GM18526 (cell line): ENCODE data around the gene SLC35G3.

Source experiments
- POLR2A ChIP-seq: IDR thresholded peaks from 3 replicates; pipeline ENCODE4 v1.6.1; 2011; ENCODE audit not compliant: insufficient read length; ENCODE audit errors: extremely low read depth

SLC35G3 gene

DNA sequence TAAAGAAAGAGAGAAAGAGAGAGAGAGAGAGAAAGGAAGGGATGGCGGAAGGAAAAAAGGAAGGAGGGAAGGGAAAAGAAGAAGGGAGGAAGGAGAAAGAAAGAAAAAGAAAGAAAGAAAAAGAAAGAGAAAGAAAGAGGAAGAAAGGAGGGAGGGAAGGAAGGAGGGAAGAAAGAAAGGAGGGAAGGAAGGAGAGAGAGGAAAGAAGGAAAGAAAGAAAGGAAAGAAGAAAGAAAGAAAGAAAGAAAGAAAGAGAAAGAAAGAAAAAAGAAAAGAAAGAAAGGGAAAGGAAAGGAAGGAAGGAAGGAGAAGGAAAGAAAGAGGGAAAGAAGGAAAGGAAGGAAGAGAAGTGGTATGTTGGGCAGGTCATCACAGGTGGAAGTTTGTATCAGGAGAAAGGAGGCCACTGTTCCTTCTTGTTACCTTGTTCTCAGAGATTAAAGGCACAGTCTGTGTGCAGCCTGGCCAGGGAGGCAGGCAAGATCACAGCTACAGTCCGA, 19.3 kb downstream of the SLC35G3 start:
- no peak for TF ChIP-seq POLR2A

DNA sequence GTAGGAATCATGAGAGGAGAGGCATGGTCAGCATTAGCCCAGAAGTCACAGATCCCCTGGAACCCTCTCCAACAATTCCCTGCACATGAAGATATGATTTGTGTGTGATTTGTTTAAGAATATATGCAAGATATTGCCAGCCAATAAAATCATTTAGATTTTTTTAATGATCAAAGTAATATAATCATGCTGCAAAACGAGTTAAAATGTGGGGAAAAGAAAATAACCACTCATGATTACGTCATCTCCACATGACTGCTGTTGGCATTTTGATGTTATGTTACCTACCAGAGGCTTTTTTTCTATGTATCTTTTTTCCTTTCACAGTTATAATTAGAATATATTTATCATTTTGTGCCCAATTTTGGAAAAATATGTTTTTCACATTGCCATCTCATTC, 22.4 kb downstream of the SLC35G3 start:
- no peak for TF ChIP-seq POLR2A

DNA sequence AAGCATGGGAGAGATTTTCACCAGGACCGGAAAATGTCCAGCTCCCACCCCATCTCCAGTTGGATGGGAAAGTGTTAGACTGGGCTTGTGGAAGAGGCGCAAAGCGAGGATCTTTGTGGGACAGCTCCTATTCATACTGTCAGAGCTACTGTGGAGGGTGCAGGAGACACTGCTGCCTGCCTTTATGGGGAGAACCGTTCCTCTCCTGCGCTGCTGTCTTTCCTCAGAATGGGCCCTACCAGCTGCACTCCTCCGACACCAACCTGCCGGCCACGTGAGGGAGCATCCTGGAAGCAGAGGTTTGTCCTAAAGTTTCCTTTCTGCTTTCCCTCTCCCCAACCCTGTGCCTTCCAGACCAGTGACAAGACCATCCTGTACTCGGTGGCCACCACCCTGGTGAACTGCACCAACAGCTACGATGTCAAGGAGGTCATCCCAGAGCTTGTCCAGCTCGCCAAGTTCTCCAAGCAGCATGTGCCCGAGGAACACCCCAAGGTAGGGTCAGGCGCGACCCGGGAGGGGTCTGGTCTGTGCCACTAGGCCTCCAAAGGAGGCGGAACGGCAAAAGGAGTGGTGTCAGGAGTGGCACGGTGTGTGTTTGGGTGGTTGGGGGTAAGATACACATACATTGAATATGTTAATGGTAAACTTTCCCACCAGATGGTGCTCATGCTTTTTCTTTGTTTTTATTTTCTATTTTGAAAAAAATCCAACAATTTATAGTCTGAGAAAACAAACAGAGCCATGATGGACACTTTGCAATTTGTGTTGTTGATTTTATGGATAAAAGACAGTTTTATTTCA, 23.0 kb downstream of the SLC35G3 start:
- TF ChIP-seq POLR2A, result no peak

DNA sequence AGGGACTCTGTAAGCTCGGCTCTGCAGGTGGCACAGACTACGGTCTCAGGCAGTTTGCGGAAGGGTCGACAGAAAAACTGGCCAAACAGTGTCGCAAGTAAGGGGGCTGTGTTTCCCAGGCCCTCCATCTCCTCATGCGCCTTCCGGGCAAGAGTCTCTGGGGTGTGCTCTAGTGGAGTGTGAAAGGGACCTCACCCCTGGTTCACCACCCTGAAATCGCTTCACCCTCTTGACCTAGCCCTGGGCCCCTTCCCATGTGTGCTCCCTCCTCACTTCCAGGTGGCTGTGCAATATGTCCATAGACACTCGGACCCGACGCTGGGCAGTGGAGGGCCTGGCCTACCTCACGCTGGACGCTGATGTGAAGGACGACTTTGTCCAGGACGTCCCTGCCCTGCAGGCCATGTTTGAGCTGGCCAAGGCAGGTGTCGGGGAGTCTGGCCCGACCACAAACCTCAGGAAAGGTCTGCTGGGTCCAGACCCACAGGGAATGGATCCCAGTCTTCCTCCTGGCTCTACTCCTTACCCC, 24.3 kb downstream of the SLC35G3 start:
- TF ChIP-seq POLR2A, result no peak

DNA sequence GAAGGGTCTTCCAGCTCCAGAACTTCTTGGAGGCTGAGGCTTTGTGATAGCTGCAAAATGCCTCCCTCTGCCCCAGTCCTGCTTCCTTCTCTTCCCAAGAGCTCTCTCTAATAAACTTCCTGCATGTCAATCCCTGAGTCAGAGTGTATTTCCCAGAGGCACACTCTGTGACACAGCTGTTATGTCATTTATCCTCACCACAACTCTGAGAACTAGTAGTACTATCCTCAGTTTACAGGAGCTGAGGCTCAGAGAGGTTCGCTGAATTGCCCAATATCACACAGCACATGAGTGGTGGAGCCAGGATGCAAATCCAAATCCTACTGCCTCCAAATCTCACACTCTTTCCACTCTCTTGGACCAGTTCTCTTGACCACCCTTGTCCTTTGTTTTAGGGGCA, 26.5 kb downstream of the SLC35G3 start:
- TF ChIP-seq POLR2A, result no peak

DNA sequence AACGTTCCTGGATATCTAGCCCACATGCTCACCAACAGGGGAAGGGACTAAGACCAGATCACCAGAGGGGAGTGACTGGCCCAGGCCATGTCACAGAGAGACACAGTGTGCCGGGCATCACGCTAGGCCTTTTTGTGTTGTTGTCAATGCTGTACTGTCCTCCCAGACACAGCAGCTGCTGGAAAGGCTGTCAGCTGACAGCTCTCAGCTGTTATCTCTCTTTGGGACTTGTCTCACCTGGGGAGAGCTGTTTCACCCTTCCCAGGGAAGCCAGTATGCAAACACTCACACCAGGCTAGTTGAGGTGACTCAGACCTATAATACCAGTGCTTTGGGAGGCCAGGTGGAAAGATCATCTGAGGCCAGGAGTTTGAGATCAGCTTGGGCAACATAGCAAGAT, 27.1 kb downstream of the SLC35G3 start:
- no peak for TF ChIP-seq POLR2A

DNA sequence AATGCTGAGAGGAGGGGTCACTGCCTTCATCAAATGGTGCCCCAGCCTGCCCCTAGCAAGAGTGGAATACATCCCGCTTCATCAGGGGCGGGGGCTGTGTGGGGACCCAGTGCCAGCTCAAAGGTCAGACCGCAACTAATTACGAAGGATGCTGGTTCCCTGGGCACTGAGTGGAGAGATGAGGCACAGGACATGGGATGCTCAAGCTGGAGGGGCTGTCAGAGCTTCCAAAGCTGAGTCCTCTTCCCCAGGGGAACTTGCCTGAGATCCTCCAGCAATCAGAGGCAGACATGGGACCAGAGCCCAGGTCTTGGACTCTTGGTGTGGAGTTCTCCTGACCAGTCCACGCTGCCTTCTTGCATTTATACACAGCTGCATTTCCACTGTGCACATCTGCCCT, 27.7 kb downstream of the SLC35G3 start:
- no peak for TF ChIP-seq POLR2A

DNA sequence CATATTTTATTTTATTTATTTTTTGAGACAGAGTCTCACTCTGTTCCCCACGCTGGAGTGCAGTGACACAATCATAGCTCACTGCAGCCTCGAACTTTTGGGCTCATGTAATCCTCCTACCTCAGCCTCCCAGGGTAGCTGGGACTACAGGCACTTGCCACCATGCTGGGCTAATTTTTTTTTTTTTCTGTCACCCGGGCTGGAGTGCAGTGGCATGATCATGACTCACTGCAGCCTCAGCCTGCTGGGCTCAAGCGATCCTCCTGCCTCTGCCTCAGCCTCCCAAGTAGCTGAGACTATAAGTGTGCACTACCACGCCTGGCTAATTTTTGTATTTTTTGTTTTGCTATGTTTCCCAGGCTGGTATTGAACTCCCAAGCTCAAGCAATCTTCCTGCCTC, 29.5 kb downstream of the SLC35G3 start:
- TF ChIP-seq POLR2A, result no peak

DNA sequence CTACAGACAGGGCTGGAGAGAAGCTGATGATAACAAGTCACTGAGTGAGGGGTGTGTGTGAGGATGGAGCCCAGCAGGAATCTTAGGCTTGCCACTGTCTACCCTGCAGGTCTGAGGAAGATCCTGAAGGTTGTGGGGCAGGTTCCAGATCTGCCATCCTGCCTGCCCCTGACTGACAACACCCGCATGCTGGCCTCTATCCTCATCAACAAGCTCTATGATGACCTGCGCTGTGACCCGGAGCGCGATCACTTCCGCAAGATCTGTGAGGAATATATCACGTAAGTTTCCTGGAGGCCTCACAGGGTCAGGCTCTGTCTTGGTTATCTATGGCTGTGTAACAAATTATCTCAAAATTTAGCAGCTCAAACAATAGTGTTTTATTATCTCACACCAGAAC, 30.3 kb downstream of the SLC35G3 start:
- TF ChIP-seq POLR2A, result no peak

DNA sequence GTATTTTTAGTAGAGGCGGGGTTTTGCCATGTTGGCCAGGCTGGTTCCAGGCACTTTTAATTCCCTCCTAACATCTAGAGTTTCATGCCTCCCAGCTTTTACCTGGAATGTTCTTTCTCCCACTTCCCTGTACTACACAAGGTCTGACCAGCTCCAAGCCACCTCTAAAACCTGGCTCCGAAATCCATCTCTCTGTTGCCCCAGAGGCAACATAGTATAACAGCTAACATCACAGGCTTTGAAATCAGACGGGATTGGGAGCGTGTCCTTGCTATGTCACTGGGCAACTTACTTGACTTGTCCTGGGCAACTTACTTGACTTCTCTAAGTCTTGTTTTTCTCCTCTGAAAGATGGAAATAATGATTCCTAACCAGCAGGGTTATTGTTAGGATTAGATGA, 31.4 kb downstream of the SLC35G3 start:
- no peak for TF ChIP-seq POLR2A

DNA sequence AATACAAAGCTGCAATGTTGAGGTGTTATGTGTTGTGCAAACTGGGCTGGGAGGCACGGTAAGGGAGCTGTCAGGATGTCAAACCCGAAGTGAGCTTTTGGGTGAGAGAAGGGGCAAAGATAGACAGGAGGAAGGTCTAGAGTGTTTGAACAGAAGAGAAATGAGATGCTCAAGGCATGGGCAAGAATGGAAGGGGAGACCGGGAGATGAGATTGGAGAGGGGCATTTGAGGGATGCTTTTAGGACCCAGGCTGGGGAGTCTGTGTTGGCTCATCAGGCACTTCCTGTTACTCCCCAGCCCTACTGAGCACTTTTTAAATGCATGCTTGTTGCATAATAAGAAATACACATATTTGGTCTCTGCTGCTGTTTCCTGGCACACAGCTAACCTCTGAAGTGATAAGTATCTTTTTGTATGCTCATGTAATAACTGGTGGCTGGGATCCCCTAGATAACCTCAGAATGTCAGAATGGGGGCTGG, 32.9 kb downstream of the SLC35G3 start:
- TF ChIP-seq POLR2A, result no peak

DNA sequence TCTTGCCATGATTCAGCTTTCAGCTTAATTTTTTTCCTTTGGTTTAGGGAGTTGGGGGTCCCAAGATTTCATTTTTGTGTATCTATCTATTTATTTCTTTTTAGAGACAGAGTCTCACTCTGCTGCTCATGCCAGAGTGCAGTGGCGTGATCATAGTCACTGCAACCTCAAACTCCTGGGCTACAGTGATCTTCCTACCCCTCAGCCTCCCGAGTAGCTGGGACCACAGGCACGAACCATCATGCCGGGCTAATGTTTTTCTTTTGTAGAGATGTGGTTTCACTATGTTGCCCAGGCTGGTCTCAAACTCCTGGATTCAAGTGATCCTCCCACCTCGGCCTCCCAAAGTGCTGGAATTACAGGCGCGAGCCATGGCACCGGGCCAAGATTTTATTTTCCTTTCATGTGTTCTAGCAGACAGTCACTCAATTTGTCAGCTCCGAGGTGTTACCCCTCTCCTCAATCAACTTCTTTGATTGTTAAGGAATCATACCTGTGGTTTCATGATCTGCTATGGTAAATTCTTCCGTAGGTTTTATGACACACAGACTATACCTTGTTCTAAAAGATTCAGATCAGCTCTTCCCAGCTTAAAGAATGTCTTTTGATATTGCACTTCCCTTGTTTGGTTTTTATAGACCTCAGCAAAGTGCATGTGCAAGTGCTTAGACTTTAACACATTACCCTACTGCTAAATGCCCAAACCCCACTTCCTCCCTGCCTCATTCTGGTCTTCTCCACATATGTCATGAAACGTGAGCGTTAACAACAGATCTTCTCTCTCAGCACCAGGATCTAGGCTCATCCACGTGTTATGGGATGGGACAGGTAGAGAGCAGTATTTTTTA, 33.6 kb downstream of the SLC35G3 start:
- TF ChIP-seq POLR2A, result no peak

DNA sequence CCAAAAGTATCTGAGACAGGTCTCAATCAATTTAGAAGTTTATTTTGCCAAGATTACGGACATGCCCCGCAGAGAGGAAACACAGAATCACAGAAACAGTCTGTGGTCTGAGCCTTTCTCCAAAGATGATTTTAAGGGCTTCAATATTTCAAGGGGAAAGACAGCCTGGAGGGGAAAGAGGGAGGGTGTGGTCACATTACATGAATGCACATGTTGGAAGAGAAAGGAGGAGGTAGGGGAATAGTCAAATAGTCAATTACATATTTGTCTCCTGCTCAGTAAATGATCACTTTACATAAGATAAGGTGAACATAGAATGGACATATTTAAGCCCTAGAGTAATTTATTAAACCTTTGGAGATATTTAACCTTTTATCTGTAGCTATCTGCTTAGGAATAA, 34.3 kb downstream of the SLC35G3 start:
- TF ChIP-seq POLR2A, result no peak

DNA sequence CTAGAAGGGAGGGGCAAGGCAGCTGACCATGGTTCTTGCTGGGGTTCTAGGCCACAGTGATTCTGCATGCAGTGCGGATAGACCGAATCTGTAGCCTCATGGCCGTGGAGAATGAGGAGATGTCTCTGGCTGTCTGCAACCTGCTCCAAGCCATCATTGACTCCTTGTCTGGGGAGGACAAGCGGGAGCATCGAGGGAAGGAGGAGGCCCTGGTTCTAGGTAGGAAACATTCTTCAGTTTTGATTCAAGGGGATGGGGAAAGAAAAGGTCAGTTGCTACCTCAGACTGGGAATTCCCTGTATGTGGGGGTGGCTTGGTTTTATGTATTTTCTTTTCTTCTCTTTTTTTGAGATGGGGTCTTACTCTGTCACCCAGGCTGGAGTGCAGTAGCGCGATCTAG, 38.9 kb downstream of the SLC35G3 start:
- TF ChIP-seq POLR2A, result no peak

DNA sequence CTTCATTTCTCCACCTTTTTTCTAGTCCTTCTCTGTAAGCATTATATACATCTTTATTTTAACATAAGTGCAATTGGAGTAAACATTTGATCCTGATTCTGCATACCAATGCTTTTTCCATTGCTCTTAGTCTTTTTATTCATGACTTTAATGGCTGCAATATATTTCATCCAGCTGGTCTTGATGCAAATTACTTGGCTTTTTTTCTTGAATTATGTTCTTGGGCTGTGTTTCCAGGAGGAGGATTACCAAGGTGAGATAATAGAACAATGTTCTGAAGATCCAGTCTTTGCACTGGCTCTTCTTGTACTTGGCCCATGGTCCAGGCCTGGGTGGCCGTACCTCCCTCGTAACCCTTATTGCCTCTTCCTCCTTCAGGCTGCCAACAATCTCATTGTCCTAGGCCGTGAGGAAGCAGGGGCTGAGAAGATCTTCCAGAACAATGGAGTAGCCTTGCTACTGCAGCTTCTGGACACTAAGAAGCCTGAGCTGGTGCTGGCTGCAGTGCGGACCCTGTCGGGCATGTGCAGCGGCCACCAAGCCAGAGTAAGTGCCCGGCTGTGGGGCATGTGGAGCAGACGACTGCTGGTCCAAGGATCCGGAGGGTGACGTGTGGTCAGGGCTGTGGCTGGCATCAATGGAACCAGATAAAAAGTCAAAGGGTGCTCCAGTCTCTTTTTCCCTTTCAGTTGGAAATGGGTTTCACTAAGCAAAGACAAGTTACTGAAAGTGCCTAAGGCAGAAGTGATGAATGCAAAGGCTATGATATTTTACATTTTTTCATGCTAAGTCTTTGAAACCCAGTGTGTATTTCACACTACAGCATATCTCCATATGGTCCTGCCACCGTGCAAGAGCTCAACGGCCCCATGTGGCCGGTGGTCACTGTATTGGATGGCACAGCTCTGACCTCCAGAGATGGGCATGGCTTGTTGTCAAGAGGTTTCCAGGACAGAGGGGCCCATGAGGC, 39.7 kb downstream of the SLC35G3 start:
- TF ChIP-seq POLR2A, result no peak
